CD4-positive, alpha-beta T cell treated with Interferon gamma for 1 hour (primary cell): ENCODE results near the gene NSUN7.
"Not testable (repeated sequence)": the region's sequence is repeated elsewhere in the genome, so short reads cannot be mapped to it uniquely, and the experiment has no call there.

ENCODE experiments used
- DNase-seq: peaks from one replicate; pipeline ENCODE4 v3.0.0-alpha.2; 2020

Gene NSUN7

GRCh38 chr4:40749717-40750460 is at the start of gene NSUN7:
NSUN7 (plus strand) TSS chr4:40749955; CDS start chr4:40750694, 739 bp downstream.
- peak; percentile 50 for DNase-seq

GRCh38 chr4:40702137-40702799 is 47.5 kb upstream of the NSUN7 start:
- no peak for DNase-seq

- no peak for DNase-seq
These were observed 47.0 kb upstream of the NSUN7 start for GRCh38 chr4:40702800-40703151.

DNA sequence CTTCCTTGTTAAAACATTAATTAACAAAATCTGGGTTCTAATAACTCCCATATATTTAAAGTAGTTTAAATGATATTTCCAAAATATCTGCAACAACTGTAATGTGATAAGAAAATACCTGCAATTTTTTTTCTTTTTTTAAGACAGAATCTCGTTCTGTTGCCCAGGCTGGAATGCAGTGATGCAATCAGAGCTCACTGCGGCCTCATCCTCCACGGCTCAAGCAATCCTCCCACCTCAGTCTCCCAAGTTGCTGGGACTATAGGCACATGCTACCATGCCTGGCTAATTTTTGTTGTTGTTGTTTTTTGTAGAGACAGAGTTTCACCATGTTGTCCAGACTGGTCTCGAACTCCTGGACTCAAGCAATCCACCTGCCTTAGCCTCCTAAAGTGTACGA is 45.7 kb upstream of the NSUN7 start:
- no peak for DNase-seq

DNA sequence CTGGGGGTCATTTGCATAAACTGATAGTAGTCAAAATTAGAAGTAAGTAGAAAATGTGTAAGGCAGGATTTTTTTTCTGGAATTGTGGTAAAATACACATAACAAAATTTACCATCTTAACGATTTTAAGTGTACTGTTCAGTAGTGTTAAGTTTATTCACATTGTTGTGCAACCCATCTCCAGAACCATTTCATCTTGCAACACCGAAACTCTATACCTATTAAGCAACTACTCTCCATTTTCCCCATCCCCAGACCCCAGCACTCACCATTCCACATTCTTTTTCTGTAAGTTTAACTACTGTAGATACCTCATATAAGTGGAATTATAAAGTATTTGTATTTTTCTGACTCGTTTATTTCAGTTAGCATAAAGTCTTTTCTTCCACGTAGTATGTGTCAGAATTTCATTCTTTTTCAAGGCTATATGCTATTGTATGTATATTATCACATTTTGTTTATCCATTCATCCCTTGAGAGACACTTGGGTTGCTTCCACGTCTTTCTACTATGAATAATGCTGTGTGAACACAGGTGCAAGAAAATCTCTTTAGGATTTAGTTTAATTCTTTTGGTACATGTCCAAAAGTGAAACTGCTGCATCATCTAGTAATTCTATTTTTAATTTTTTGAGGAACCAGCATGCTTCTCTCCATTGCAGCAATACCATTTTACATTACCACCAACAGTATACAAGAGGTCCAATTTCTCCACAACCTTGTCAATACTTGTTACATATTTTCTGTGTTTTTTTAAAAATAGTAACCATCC is 39.1 kb upstream of the NSUN7 start:
- no peak for DNase-seq

DNA sequence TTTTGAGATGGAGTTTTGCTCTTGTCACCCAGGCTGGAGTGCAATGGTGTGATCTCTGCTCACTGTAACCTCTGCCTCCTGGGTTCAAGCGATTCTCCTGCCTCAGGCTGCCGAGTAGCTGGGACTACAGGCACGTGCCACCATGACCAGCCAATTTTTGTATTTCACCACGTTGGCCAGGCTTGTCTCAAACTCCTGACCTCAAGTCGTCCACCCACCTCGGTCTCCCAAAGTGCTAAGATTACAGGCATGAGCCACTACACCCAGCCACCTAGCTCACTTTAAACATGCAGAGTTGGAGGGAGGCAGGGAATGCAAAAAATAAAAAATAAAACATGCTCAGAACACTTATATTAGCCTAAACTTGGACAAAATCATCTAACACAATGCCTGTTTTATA is 36.8 kb upstream of the NSUN7 start:
- DNase-seq: not testable (repeated sequence)

DNA sequence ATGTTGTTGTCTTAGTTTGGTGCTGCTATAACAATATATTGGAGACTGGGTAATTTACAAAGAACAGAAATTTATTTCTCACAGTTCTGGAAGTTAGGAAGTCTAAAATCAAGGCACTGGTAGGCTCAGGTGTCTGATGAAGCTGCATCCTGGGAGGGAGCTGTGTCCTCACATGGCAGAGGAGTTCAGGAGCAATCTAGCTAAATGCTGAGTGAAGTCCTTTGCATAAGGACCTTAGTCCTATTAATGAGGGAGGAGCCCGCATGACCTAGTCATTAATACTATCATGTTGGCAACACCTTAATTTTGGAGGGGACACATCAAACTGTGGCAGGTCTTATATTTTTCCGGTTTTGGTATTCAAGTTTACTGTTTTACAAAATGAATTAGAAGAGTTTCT is 36.0 kb upstream of the NSUN7 start:
- DNase-seq: no peak

- no peak for DNase-seq
These were observed 31.2 kb upstream of the NSUN7 start for GRCh38 chr4:40718586-40718985.

- DNase-seq: no peak
These were observed 30.6 kb upstream of the NSUN7 start for GRCh38 chr4:40719008-40719623.

DNA sequence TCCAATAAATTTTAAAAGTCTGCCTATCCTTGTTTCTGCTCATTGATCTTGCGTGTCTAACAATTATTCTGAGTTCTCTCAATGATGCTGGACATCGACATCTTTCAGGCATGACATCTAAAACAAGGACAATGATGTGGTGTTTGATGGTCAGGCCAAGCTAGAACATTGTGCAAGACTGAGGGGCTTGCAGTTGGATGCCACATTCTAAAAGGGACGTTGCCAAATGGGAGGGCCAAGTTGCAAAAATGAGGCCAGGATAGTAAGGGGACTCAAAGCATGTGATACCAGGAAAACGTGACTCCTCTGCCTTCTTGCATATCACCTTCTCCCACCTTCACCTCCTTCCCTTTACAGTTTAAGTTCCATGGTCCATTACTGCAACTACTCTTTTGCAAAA is 29.4 kb upstream of the NSUN7 start:
- DNase-seq: no peak

GRCh38 chr4:40720916-40721315 is 28.8 kb upstream of the NSUN7 start:
- no peak for DNase-seq

DNA sequence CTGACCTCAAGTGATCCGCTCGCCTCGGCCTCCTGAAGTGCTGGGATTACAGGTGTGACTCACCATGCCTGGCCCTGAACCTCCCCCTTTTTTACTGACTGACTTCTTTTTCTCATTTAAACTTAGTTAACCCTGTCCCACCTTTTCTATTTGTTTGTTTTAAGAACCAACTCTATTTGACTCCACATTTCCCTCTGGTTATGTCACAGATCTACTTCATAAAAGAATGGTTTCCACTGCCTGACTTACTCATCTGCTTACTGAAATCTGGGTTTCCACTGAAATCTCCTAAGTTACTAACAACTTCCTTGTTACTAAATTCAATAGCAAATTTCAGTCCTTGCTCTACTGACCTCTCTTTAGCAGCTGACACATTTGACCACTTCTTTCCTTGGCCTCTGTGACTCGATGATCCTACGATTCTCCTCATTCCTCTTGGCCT is 28.0 kb upstream of the NSUN7 start:
- peak; percentile 26 for DNase-seq

GRCh38 chr4:40722576-40723161 is 27.1 kb upstream of the NSUN7 start:
- DNase-seq: peak; percentile 59

- no peak for DNase-seq
These were observed 26.0 kb upstream of the NSUN7 start for GRCh38 chr4:40723728-40724127.

GRCh38 chr4:40728333-40728732 is 21.4 kb upstream of the NSUN7 start:
- no peak for DNase-seq

- DNase-seq: no peak
These were observed 20.2 kb upstream of the NSUN7 start for GRCh38 chr4:40729555-40729954.

- DNase-seq: no peak
These were observed 19.6 kb upstream of the NSUN7 start for GRCh38 chr4:40730091-40730679.

GRCh38 chr4:40731361-40731760 is 18.4 kb upstream of the NSUN7 start:
- DNase-seq: no peak

DNA sequence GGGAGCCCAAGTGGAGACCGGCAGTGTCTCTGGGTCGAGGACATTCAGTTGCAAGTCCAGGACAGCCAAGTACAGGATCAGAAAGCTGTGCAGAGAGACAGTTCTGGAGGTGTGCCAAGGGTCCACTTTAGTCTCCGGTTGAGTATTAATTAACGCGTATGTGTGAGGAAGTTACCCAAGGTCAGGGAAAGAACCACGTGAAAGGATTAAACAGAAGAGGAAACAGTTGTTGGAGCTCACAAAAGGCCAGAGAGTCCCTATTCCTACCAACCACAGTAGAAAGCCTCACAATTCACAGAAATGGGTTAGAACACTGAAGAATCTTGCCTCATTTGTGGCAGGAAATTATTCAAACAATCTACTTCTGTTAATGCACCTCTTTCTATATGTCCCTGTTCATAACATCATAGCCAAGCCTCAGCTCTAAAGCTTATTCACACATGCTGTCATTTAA is 17.9 kb upstream of the NSUN7 start:
- peak; percentile 57 for DNase-seq

DNA sequence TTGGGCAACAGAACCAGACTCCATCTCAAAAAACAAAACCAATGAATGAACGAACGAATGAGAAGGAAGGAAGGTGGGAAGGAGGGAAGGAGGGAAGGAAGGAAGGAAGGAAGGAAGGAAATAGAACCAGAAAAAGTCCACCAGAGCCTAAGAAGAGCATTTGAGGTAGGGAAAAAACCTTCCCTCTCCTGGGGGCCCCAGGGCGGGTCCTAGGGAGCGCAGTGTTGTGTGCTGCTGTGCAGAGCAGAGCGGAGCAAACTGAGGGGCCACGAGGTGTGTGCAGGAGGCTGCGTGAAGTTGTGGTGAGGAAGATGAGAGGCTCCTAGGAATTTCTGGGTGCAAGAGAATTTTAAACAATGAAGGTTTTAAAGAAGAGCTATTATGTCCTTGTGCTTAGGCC is 16.0 kb upstream of the NSUN7 start:
- no peak for DNase-seq

GRCh38 chr4:40734497-40734896 is 15.3 kb upstream of the NSUN7 start:
- no peak for DNase-seq

GRCh38 chr4:40736910-40737309 is 12.8 kb upstream of the NSUN7 start:
- no peak for DNase-seq

DNA sequence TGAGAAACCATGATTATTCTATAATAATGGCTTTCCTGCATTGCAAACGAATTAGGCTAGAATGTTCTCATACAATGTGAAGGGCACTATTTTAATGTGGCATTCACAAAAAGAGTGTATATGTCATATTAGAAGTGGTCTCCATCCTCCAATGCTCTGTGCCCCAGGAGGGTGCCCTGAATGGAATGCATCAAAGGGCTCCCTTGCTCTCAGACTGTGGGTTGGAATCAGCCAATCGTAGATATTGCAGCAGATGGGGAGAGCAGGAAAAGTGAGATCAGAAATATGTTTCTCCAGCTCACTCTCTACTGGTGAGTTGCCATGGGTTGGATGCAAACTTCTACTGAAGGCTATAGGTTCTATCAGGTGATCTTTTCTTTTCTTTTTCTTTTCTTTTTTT is 11.9 kb upstream of the NSUN7 start:
- no peak for DNase-seq
